Transverse colon (tissue), 4 donors: Measurements from ENCODE around the gene CCDC33. TPM values are rescaled to one million over a fixed set of nuclear protein-coding genes. Genes with fewer than 3 reads are reported as not detected.

Experiments used
- DNase-seq: peaks from one replicate; pipeline ENCODE4 v3.0.0-alpha.2; 2019
- H3K27ac ChIP-seq, 4 donors: fragments of 200-600 bp; sonication (generic); 2 replicates each; pipeline ENCODE4 v1.5.1; 2016 to 2018; ENCODE audit warnings: inconsistent platforms in 4 of 4
- H3K27me3 ChIP-seq: fragments of 200-600 bp; sonication (generic); 2 replicates; pipeline ENCODE4 v1.5.1; 2017; ENCODE audit warnings: inconsistent platforms
- H3K36me3 ChIP-seq, 4 donors: fragments of 200-600 bp; sonication (generic); 2 replicates each; pipeline ENCODE4 v1.5.1; 2017 to 2019; ENCODE audit warnings: inconsistent platforms in 4 of 4
- H3K4me1 ChIP-seq, 4 donors: fragments of 200-600 bp; sonication (generic); 2 replicates each; pipeline ENCODE4 v1.5.1; 2017 to 2020; ENCODE audit warnings: inconsistent platforms in 4 of 4
- H3K4me3 ChIP-seq, 4 donors: fragments of 200-600 bp; sonication (generic); 1 replicate in 1 of 4; 2 replicates in 3 of 4; pipeline versions ENCODE4 v1.5.1 to v1.6.1; 2017 to 2019; ENCODE audit warnings: inconsistent platforms in 4 of 4
- H3K9me3 ChIP-seq, 2 donors: fragments of 200-600 bp; sonication (generic); 2 replicates each; pipeline ENCODE4 v1.5.1; 2017 to 2019; ENCODE audit warnings: inconsistent platforms in 2 of 2
- CTCF ChIP-seq, 5 experiments: fragments of 200-600 bp in 3 of 5; fragments of 450-650 bp in 2 of 5; sonication (generic) in 3 of 5; IDR thresholded peaks; 1 replicate in 2 of 5; 2 replicates in 3 of 5; pipeline ENCODE4 v1.5.1; 2016 to 2017; ENCODE audit warnings: antibody characterized with exemption in 5 of 5, inconsistent platforms in 3 of 5, mild to moderate bottlenecking in 2 of 5, moderate library complexity in 1 of 5
- EP300 ChIP-seq: sonication (generic); formaldehyde crosslinking; IDR thresholded peaks from one replicate; pipeline ENCODE4 v1.6.1; 2017; ENCODE audit warnings: antibody characterized with exemption, low read depth
- POLR2A ChIP-seq: fragments of 450-650 bp; IDR thresholded peaks from one replicate; pipeline ENCODE4 v1.6.1; 2016; ENCODE audit warnings: antibody characterized with exemption, mild to moderate bottlenecking, moderate library complexity
- POLR2AphosphoS5 ChIP-seq, 3 donors: sonication (generic); formaldehyde crosslinking; IDR thresholded peaks; one replicate each; pipeline ENCODE4 v1.6.1; 2016; ENCODE audit warnings: antibody characterized with exemption in 3 of 3
- WGBS, 2 donors: methylation state at CpG; one replicate each; pipeline ENCODE4 v1.1.5; 2018; ENCODE audit warnings: low coverage in 1 of 2; 5-methylcytosine and 5-hydroxymethylcytosine counted together
- in situ Hi-C, 4 donors: fragments of 200-750 bp; cut with MboI; loops; one replicate each; pipeline versions ENCODE4 v1.15.0 to v1.15.1; 2017; ENCODE audit warnings: low sequenced_read_pairs in 3 of 4, low pct_ligation_motif_present in 1 of 4, low pct_unique_long_range_greater_than_20kb in 1 of 4
- intact Hi-C: fragments of 100-400 bp; cut with DNase I; formaldehyde crosslinking; loops from one replicate; pipeline ENCODE4 v1.15.1; 2023; ENCODE audit warnings: low total_unique reads
- total RNA-seq, 4 donors: library from RNA; depleted of rRNA; stranded (reverse); fragments of >200 nt; gene quantifications; one replicate each; pipeline ENCODE4 v1.1.0, GENCODE V29; 2016

Gene CCDC33
- total RNA-seq, 4 donors from 2014 or later = 0.16 TPM; not detected in 3

GRCh38 chr15:74258456-74259291, 22.5 kb downstream of the CCDC33 start:
- peaks cover 16% of the 10 kb centered on the region for H3K27me3 ChIP-seq
- no peak overlapping the region for H3K27ac ChIP-seq
- TF ChIP-seq CTCF (IDR thresholded peaks at IDR 0.05) (no peak), POLR2A (no peak), POLR2AphosphoS5 (IDR thresholded peaks at IDR 0.05) (no peak), EP300 (no peak)
- H3K4me1 ChIP-seq = no peaks in the 10 kb centered on the region
- H3K36me3 ChIP-seq = no peaks in the 10 kb centered on the region
- in situ Hi-C loops = no loop called here
- intact Hi-C loops = no loop called here
- WGBS, 2 donors = 0 to 68% methylated on average over 1 to 6 of the region's 7 CpGs
- DNase-seq = no peak
- no peaks in the 10 kb centered on the region for H3K9me3 ChIP-seq
- no peak overlapping the region for H3K4me3 ChIP-seq

- TF ChIP-seq CTCF (IDR thresholded peaks at IDR 0.05) = no peak
- TF ChIP-seq POLR2A = no peak
- no peak for TF ChIP-seq EP300
- TF ChIP-seq POLR2AphosphoS5 (IDR thresholded peaks at IDR 0.05) = no peak
- in situ Hi-C loops (no loop called here), intact Hi-C loops (no loop called here)
- Histone ChIP-seq H3K4me3 (no peak overlapping the region), H3K36me3 (no peaks in the 10 kb centered on the region), H3K27me3 (peaks cover 16% of the 10 kb centered on the region), H3K27ac (no peak overlapping the region), H3K9me3 (no peaks in the 10 kb centered on the region), H3K4me1 (no peaks in the 10 kb centered on the region)
- WGBS, 2 donors = 41% methylated on average over 5 of the region's 5 CpGs; no CpG with 5 or more reads in 1 of the 2 donors
- DNase-seq = no peak
These were observed 23.1 kb downstream of the CCDC33 start for GRCh38 chr15:74259292-74259648.

- no peak overlapping the region for H3K27ac ChIP-seq
- H3K4me3 ChIP-seq = no peak overlapping the region
- 79 to 80% methylated on average over 1 to 12 of the region's 12 CpGs for WGBS, 2 donors
- no peak for DNase-seq
- in situ Hi-C loops (no loop called here), intact Hi-C loops (loop anchor here (5.0 kb wide), 1 partner anchor 1543 kb away; no protein-coding TSS in a partner anchor)
- no peaks in the 10 kb centered on the region for H3K36me3 ChIP-seq
- TF ChIP-seq CTCF (IDR thresholded peaks at IDR 0.05) = no peak
- no peaks in the 10 kb centered on the region for H3K4me1 ChIP-seq
- H3K27me3 ChIP-seq = peaks cover 16% of the 10 kb centered on the region
- no peaks in the 10 kb centered on the region for H3K9me3 ChIP-seq
These were observed 23.9 kb downstream of the CCDC33 start for GRCh38 chr15:74259821-74260607.

- in situ Hi-C loops (no loop called here), intact Hi-C loops (loop anchor here (5.0 kb wide), 1 partner anchor 1544 kb away; no protein-coding TSS in a partner anchor)
- Histone ChIP-seq H3K36me3 (no peaks in the 10 kb centered on the region), H3K4me3 (no peak overlapping the region), H3K9me3 (no peaks in the 10 kb centered on the region), H3K27me3 (peaks cover 16% of the 10 kb centered on the region), H3K4me1 (no peaks in the 10 kb centered on the region), H3K27ac (no peak overlapping the region)
- no peak for TF ChIP-seq EP300
- WGBS, 2 donors = 60 to 83% methylated on average over 2 to 3 of the region's 3 CpGs
- no peak for DNase-seq
These were observed 24.9 kb downstream of the CCDC33 start for GRCh38 chr15:74261041-74261440.
